SKM-1 (cell line): ENCODE results near the gene GRK3.
"Not testable (repeated sequence)": the region's sequence is repeated elsewhere in the genome, so short reads cannot be mapped to it uniquely, and the experiment has no call there.

Experiments used
- DNase-seq: peaks from one replicate; lab custom pipeline; 2025; ENCODE audit not compliant: unreplicated experiment; lab: John Stamatoyannopoulos, UW

Gene GRK3

GRCh38 chr22:25564320-25564978, at the start of gene GRK3:
Gene GRK3 (plus strand): TSS chr22:25564675. CDS start chr22:25565041, 366 bp downstream.
- DNase-seq, result peak; percentile 60

DNA sequence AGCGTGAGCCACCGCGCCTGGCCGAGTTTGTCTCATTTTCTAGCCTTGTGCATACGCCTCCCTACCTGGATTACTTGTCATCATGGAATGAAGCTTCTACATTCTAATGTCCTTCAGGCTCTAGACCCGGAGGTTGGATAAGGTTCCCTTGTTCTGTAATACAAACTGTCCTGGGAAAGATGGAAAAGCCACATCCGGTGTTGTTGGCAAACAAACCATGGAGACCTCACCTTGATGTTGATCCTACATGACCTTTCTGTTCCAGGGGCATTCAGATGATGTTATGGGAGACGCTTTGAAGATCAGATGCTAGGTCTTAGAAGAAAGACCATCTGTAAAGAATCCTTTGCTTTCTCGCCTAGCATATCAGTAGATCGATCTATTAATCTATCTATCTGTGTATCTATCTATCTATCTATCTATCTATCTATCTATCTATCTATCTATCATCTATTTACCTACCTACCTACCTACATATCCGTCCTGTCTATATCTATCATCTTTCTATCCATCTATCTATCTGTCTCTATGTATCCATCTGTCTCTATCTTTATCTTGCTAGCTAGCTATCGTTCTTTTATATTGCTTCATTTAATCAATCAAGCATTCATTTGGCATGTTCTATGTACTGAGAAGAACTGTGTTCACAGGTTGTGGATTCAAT, 46.3 kb upstream of the GRK3 start:
- no peak for DNase-seq

GRCh38 chr22:25525376-25525775, 39.1 kb upstream of the GRK3 start:
- no peak for DNase-seq

GRCh38 chr22:25525804-25526584, 38.5 kb upstream of the GRK3 start:
- DNase-seq, result not testable (repeated sequence)

GRCh38 chr22:25527016-25527415, 37.5 kb upstream of the GRK3 start:
- DNase-seq, result not testable (repeated sequence)

GRCh38 chr22:25528068-25528467, 36.4 kb upstream of the GRK3 start:
- not testable (repeated sequence) for DNase-seq

- DNase-seq, result not testable (repeated sequence)
These were observed 35.4 kb upstream of the GRK3 start for GRCh38 chr22:25529059-25529458.

DNA sequence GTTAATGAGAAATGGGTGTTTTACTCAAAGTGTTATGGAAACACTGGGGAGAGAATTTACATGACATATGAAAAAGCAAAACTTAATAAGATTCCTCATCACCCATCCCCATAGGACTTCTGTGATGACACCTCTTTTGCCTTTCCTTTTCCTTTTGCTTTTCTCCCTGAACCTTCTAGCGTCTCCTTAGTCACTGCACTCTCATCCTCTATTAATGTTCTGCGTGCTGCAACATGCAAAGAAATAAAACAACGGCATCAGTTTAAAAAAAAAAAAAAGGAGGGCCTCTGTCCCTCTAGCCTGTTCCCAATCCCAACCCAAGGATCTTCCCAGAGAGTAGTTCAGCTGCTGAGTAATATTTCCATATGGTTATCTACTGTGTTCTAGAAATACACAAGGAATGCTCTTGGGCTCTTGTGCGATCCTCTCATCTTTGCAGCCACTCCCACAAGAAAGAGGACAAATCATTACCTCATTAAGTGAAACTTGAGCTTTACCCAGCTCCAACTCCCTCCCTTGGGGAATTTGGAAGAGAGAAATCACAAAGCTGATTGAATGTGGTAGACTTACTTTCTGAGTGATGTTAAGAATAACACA, 34.8 kb upstream of the GRK3 start:
- DNase-seq, result not testable (repeated sequence)

- not testable (repeated sequence) for DNase-seq
These were observed 32.8 kb upstream of the GRK3 start for GRCh38 chr22:25531677-25532076.

DNA sequence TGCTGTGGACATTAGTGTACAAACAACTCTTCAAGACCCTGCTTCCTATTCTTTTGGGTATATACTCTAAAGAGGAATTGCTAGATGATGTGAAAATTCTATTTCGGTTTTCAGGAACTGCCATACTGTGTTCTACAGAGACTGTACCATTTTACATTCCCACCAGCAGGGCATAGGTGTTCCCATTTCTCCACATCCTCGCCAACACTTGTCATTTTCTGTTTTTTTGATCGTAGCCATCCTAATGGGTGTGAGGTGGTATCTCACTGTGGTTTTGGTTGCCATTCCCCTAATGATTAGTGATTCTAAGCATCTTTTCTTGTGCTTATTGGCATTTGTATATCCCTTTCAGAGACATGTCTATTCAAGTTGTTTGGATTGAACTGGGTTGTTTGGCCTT, 29.8 kb upstream of the GRK3 start:
- DNase-seq, result no peak

DNA sequence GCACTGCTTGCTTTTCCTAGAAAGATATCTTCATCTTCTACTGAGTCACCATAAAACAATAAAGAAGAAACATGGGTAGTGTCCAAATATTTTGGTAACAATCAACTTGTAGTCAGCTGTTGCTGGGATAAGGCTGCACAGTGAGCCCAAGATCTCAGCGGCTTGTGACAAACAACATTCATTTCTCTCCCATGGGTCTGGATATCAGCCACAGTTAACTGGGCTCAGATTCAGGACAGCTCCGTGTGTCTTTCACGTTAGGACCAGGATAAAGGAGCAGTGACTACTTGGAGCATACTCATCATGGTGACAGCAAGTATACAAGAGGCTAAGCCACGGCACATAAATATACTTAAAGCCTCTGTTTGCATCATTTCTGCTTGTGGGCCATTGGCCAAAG, 27.9 kb upstream of the GRK3 start:
- DNase-seq, result no peak

- no peak for DNase-seq
These were observed 24.1 kb upstream of the GRK3 start for GRCh38 chr22:25540166-25540907.

- no peak for DNase-seq
These were observed 23.4 kb upstream of the GRK3 start for GRCh38 chr22:25540908-25541660.

DNA sequence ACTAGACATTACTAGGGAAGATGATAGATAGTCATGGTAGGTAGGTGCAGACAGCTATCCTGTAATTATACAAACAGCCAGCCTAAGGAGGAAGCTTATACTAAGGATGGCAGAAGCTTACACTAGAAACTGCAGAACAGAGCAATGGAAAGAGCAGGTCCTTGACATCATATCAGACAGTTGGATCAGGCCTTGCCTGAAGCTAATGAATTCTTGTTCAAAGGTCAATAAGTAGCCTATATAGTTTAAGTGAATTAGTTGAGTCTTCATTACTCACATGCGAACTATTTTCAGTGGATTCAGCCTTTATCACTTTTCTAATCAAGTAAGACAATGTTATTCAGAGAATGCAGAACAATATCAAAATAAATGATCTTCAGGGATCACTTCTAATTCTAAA, 22.3 kb upstream of the GRK3 start:
- no peak for DNase-seq

GRCh38 chr22:25542720-25543402, 21.6 kb upstream of the GRK3 start:
- DNase-seq, result no peak

DNA sequence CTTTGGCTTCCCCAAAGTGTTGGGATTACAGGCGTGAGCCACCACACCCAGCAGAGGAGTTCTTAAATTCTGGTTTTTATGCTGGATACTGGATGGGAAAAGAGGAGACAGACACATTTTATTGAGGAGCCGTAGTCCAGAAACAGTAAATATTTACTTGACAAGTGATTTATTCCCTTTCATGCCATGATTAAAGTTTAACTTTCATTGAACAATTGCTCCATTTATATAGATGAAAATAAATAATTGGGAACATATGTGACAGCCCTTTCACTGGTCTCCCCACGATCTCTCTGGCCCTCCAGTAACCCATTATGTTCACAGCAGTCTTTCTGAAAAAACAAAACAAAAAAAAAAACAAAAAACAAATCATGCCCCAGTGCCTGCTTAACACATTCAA, 19.3 kb upstream of the GRK3 start:
- DNase-seq, result no peak

DNA sequence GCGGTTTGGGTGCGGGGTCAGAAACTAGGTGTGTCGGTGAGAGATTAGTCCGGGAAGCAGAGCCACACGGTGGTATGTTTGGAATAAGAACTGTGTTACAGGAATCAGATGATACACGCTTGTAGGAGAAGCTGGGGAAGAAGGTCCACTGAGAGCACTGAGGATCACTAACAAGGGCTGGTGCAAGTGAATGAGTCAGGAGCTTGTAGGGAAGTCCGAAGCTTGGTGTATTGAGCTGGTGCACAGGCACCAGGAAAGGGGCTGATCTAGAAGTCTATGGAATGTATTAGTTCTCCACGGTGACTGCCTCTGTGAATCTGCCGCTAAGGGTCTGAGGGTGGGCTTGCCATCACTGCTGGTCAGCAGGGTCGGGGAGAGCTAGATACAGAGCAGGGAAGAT, 18.8 kb upstream of the GRK3 start:
- DNase-seq, result no peak

GRCh38 chr22:25546242-25546641, 18.2 kb upstream of the GRK3 start:
- no peak for DNase-seq

DNA sequence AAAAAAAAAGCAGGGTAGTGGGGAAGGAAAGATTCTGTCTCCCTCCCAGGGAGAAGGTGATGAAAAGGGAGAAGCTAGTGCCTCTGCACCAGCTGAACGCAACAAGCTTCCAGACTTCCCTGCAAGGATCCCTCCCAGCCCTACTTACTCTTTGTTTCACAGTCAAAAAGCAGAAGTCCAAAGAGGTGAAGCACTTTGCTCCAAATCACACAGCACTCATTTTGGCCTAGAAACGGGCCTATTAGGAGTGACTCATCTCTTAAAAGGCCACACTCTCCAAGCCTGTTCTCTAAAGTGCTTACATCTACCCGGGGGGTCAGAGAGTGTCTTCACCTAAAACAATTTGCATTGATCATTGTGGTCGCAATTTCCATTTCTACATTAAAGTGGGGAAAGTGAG, 17.7 kb upstream of the GRK3 start:
- DNase-seq, result peak; percentile 78
